ENCODE data around the gene CAPN7. TPM values are rescaled to one million over a fixed set of nuclear protein-coding genes. Genes with fewer than 3 reads are reported as not detected.

The CAPN7 gene
- total and polyA plus RNA-seq, 2 donors (not counting 1 experiment from before 2014, with no cell fraction given): 40.4 to 85.9 TPM

DNA sequence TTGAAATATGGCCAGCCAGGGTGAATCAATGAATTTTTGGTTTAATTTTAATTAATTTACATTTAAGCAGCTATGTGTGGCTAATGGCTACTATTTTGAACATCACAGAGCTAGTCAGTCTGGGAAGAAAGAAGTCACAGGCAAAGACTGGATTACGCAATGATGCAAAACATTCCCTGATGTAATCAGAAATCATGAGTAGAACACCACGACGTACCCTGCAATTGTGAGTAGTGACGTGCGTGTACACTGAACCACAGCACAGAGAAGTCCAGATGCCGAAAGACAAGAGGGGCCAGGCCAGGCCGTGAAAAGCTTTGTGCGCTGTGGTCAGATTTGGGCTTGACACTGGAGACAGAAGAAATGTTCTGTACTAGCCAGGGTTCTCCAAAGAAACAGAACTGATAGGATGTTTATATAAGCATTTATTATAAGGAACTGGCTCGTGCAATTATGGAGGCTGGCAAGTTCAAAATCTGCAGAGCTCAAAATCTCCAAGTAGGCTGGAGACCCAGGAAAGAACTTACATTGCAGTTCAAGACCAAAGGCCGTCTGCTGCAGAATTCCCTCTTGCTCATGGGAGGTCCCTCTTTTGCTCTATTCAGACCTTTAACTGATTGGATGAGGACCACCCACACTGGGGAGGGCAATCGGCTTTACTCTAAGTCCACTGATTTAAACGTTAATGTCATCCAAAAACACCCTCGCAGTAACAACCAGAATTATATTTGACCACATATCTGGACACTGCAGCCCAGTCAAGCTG, 81.7 kb downstream of the CAPN7 start:
- H3K4me1 Mint-ChIP-seq: peaks cover 94% of the 10 kb centered on the region
- WGBS (ENCODE audit: insufficient coverage): 91% methylated on average over 12 of the region's 13 CpGs
- intact Hi-C loops (cut with micrococcal nuclease): no loop called here
- no peaks in the 10 kb centered on the region for H3K27me3 Mint-ChIP-seq
- POLR2A ChIA-PET: no interaction called here
- H3K27ac Mint-ChIP-seq: peak overlapping the region; percentile 71
- Histone ChIP-seq H3K9ac (ENCODE audit: low read length) (no peak overlapping the region), H3K4me2 (replicated peaks; ENCODE audit: low read depth, low read length, poor library complexity, severe bottlenecking) (peak overlapping the region; percentile 10), H3K9me3 (ENCODE audit: control extremely low read depth in 1 of 3, control insufficient read depth in 2 of 3, insufficient read depth in 1 of 3, low read length in 2 of 3) (no peaks in the 10 kb centered on the region), H3K36me3 (replicated peaks in 1 of 2; ENCODE audit: control extremely low read depth in 1 of 2, control insufficient read depth in 1 of 2, extremely low read depth in 1 of 2, insufficient read depth in 2 of 2, low read length in 1 of 2) (peaks cover 2 to 38% of the 10 kb centered on the region in 2 experiments), H3K27ac (ENCODE audit: low read length in 2 of 2) (peak overlapping the region in 1 of 2 donors; percentile 87), H3K27me3 (replicated peaks in 1 of 4; ENCODE audit: control extremely low read depth in 1 of 4, control insufficient read depth in 3 of 4, insufficient read depth in 4 of 4, low read length in 3 of 4) (no peaks in the 10 kb centered on the region), H4K20me1 (ENCODE audit: control insufficient read depth, insufficient read depth, low read length, poor library complexity, severe bottlenecking) (peaks cover 88% of the 10 kb centered on the region), H3K4me3 (ENCODE audit: control extremely low read depth in 1 of 5, extremely low read depth in 1 of 5, insufficient read depth in 1 of 5, low read depth in 2 of 5, low read length in 4 of 5) (no peak overlapping the region), H3K79me2 (ENCODE audit: control insufficient read depth, insufficient read depth, low read length) (peaks cover 90% of the 10 kb centered on the region), H3K4me1 (ENCODE audit: control insufficient read depth in 2 of 2, insufficient read depth in 2 of 2, low read length in 2 of 2) (peaks cover 86 to 89% of the 10 kb centered on the region in 2 donors), H2AFZ (ENCODE audit: insufficient read depth, low read depth, low read length, poor library complexity, severe bottlenecking) (no peak overlapping the region)
- ATAC-seq (ENCODE audit: low read depth) (no peak), DNase-seq (no peak)
- no peak for TF ChIP-seq EZH2 (IDR thresholded peaks at IDR 0.05; ENCODE audit: borderline replicate concordance, insufficient read depth, low read depth, low read length, poor library complexity, severe bottlenecking)
- TF ChIP-seq CTCF (IDR thresholded peaks at IDR 0.05): no peak
- H3K9me3 Mint-ChIP-seq (ENCODE audit: insufficient read depth): no peaks in the 10 kb centered on the region
- CTCF ChIA-PET: interaction anchor here (0.7 to 2.5 kb wide), 7 partner anchors 10 to 117 kb away, joined by 3 to 8 read pairs (median 3); partner anchors contain the start of gene SH3BP5
- H3K4me3 Mint-ChIP-seq: no peak overlapping the region
